PC-9 (cell line): ENCODE measurements around the gene HIVEP2. TPM values are rescaled to one million over a fixed set of nuclear protein-coding genes. Genes with fewer than 3 reads are reported as not detected.

Source experiments
- BruUV-seq: library from RNA; stranded (reverse); fragments of 400-500 nt; replicated peaks from 2 replicates; lab custom pipeline; 2021; lab: Mats Ljungman, UMichigan
- CTCF ChIA-PET: fragments of 300-600 bp; sonication (Branson Sonifier 250); formaldehyde crosslinking; loops from one replicate; lab custom pipeline; 2022; ENCODE audit warnings: antibody characterized with exemption; lab: Charles Lee
- POLR2A ChIA-PET: fragments of 300-600 bp; sonication (Branson Sonifier 250); formaldehyde crosslinking; loops from one replicate; lab custom pipeline; 2022; ENCODE audit warnings: antibody characterized with exemption; ENCODE audit not compliant: unreplicated experiment; lab: Charles Lee
- DNase-seq, 2 experiments: peaks; one replicate each; pipeline versions ENCODE4 v3.0.0 to v3.0.0-alpha.2; 2015 to 2022; ENCODE audit warnings: mixed read lengths in 1 of 2
- H2AFZ ChIP-seq: fragments of 200-600 bp; sonication (generic); 2 replicates; pipeline ENCODE4 v1.8.1; 2017; ENCODE audit warnings: antibody characterized with exemption
- H3F3A ChIP-seq: fragments of 200-600 bp; sonication (generic); 2 replicates; pipeline ENCODE4 v1.8.1; 2017; ENCODE audit warnings: antibody characterized with exemption, mild to moderate bottlenecking, low read depth; ENCODE audit not compliant: insufficient read depth
- H3K27ac ChIP-seq: fragments of 200-600 bp; sonication (generic); 2 replicates; pipeline ENCODE4 v1.6.1; 2016; ENCODE audit warnings: mixed run types
- H3K27me3 ChIP-seq: fragments of 200-600 bp; sonication (generic); 2 replicates; pipeline ENCODE4 v1.6.1; 2016; ENCODE audit warnings: low read depth, mixed run types; ENCODE audit not compliant: insufficient read depth
- H3K36me3 ChIP-seq: fragments of 200-600 bp; sonication (generic); 2 replicates; pipeline ENCODE4 v1.6.1; 2016; ENCODE audit warnings: low read depth, mixed run types
- H3K4me1 ChIP-seq: fragments of 200-600 bp; sonication (generic); replicated peaks from 2 replicates; pipeline ENCODE4 v1.6.1; 2016; ENCODE audit warnings: mixed run types; ENCODE audit not compliant: insufficient read depth
- H3K4me2 ChIP-seq: fragments of 200-600 bp; sonication (generic); 2 replicates; pipeline ENCODE4 v1.6.1; 2017; ENCODE audit warnings: mixed run types
- H3K4me3 ChIP-seq: fragments of 200-600 bp; sonication (generic); 2 replicates; pipeline ENCODE4 v1.6.1; 2016; ENCODE audit warnings: mixed run types
- H3K79me2 ChIP-seq: fragments of 200-600 bp; sonication (generic); 2 replicates; pipeline ENCODE4 v1.6.1; 2017; ENCODE audit warnings: low read depth, mixed run types
- H3K9me2 ChIP-seq: fragments of 200-600 bp; sonication (generic); 2 replicates; pipeline ENCODE4 v1.8.1; 2017; ENCODE audit warnings: mild to moderate bottlenecking; ENCODE audit not compliant: insufficient read depth
- H3K9me3 ChIP-seq: fragments of 200-600 bp; sonication (generic); 2 replicates; pipeline ENCODE4 v1.8.1; 2016; ENCODE audit warnings: low read depth; ENCODE audit not compliant: insufficient read depth
- H4K20me1 ChIP-seq: fragments of 200-600 bp; sonication (generic); 2 replicates; pipeline ENCODE4 v1.8.1; 2017; ENCODE audit not compliant: insufficient read depth
- CTCF ChIP-seq: fragments of 200-600 bp; sonication (generic); conservative IDR thresholded peaks from 2 replicates; pipeline ENCODE4 v1.6.1; 2017; ENCODE audit warnings: mixed run types, antibody characterized with exemption, mild to moderate bottlenecking, moderate library complexity
- EZH2 ChIP-seq: fragments of 200-600 bp; sonication (generic); IDR thresholded peaks from 2 replicates; pipeline ENCODE4 v1.8.0; 2017; ENCODE audit warnings: antibody characterized with exemption, low read depth
- intact Hi-C: fragments of 100-400 bp; cut with micrococcal nuclease; formaldehyde crosslinking; loops from one replicate; pipeline ENCODE4 v1.10.0; 2022; ENCODE audit not compliant: unreplicated experiment
- total RNA-seq: library from RNA; stranded (reverse); gene quantifications from 2 replicates; pipeline ENCODE4 v1.2.3, GENCODE V29; 2021

The HIVEP2 gene
- total RNA-seq, 1 experiment from 2014 or later: 10.3 TPM

- DNase-seq: peak in 1 of 2 experiments; percentile 46
- Histone ChIP-seq H3K9me2 (no peaks in the 10 kb centered on the region), H3K79me2 (peaks cover 72% of the 10 kb centered on the region), H3K27ac (peak overlapping the region; percentile 89), H3K27me3 (no peaks in the 10 kb centered on the region), H3F3A (peaks cover 48% of the 10 kb centered on the region), H3K9me3 (no peaks in the 10 kb centered on the region), H4K20me1 (no peaks in the 10 kb centered on the region), H2AFZ (no peak overlapping the region), H3K4me2 (peak overlapping the region; percentile 91), H3K36me3 (no peaks in the 10 kb centered on the region), H3K4me3 (peak overlapping the region; percentile 51; the same call in 1 of the 2 replicates), H3K4me1 (peaks cover 84% of the 10 kb centered on the region)
- intact Hi-C loops: loop anchor here (2.0 to 5.0 kb wide), 2 partner anchors 100 to 581 kb away; no protein-coding TSS in a partner anchor
- POLR2A ChIA-PET: no interaction called here
- BruUV-seq: TSS peak; percentile 37
- TF ChIP-seq CTCF (no peak), EZH2 (no peak)
- CTCF ChIA-PET: no interaction called here
Observed at GRCh38 chr6:142846459-142846831, 98.5 kb downstream of the HIVEP2 start.

GRCh38 chr6:142845624-142846458 lies 99.1 kb downstream of the HIVEP2 start:
- no peak for TF ChIP-seq EZH2
- peaks cover 70% of the 10 kb centered on the region for H3K79me2 ChIP-seq
- intact Hi-C loops: loop anchor here (1.0 to 5.0 kb wide), 5 partner anchors 7 to 581 kb away; no protein-coding TSS in a partner anchor
- peaks cover 48% of the 10 kb centered on the region for H3F3A ChIP-seq
- no peaks in the 10 kb centered on the region for H3K9me2 ChIP-seq
- no peaks in the 10 kb centered on the region for H3K9me3 ChIP-seq
- H3K27me3 ChIP-seq: no peaks in the 10 kb centered on the region
- H4K20me1 ChIP-seq: no peaks in the 10 kb centered on the region
- H3K36me3 ChIP-seq: no peaks in the 10 kb centered on the region
- H2AFZ ChIP-seq: peak overlapping the region; percentile 66
- H3K4me1 ChIP-seq: peaks cover 84% of the 10 kb centered on the region
- BruUV-seq: no TSS peak
- peak overlapping the region; percentile 89 for H3K27ac ChIP-seq
- H3K4me2 ChIP-seq: peak overlapping the region; percentile 91
- peak; percentile 86 for DNase-seq
- H3K4me3 ChIP-seq: peak overlapping the region; percentile 51; the same call in 1 of the 2 replicates
- POLR2A ChIA-PET: interaction anchor here (0.6 kb wide), 1 partner anchor 90 kb away, joined by 4 read pairs; no protein-coding TSS in a partner anchor
- CTCF ChIA-PET: no interaction called here

- Histone ChIP-seq H3K9me2 (no peaks in the 10 kb centered on the region), H3K79me2 (peaks cover 67% of the 10 kb centered on the region), H3K4me1 (peaks cover 81% of the 10 kb centered on the region), H3K36me3 (no peaks in the 10 kb centered on the region), H2AFZ (0 out of 2 replicates have a peak overlapping the region, but pooled peaks have one; percentile 66), H3F3A (peaks cover 48% of the 10 kb centered on the region), H3K27ac (peak overlapping the region; percentile 89), H3K27me3 (no peaks in the 10 kb centered on the region), H3K9me3 (no peaks in the 10 kb centered on the region), H3K4me2 (peak overlapping the region; percentile 91), H3K4me3 (peak overlapping the region; percentile 51; the same call in 1 of the 2 replicates), H4K20me1 (no peaks in the 10 kb centered on the region)
- POLR2A ChIA-PET: no interaction called here
- intact Hi-C loops: loop anchor here (1.0 to 5.0 kb wide), 4 partner anchors 8 to 582 kb away; no protein-coding TSS in a partner anchor
- DNase-seq: peak in 1 of 2 experiments; percentile 86
- no TSS peak for BruUV-seq
- CTCF ChIA-PET: no interaction called here
- TF ChIP-seq EZH2 (no peak), CTCF (no peak)
Observed at GRCh38 chr6:142845143-142845571, 99.8 kb downstream of the HIVEP2 start.
